H1 (cell line): ENCODE results near the gene ARHGEF7. TPM values are rescaled to one million over a fixed set of nuclear protein-coding genes. Genes with fewer than 3 reads are reported as not detected.

ENCODE experiments used
- CTCF ChIA-PET: fragments of 300-600 bp; sonication (Branson Sonifier 250); formaldehyde crosslinking; loops from one replicate; lab custom pipeline; 2021; ENCODE audit not compliant: partially characterized antibody; lab: Charles Lee
- POLR2A ChIA-PET: fragments of 300-600 bp; sonication (Branson Sonifier 250); formaldehyde crosslinking; loops from one replicate; lab custom pipeline; 2021; ENCODE audit warnings: inconsistent platforms; ENCODE audit not compliant: partially characterized antibody; lab: Charles Lee
- DNase-seq, 2 experiments: peaks; one replicate each; pipeline versions ENCODE4 v3.0.0 to v3.0.0-alpha.2; 2010 to 2022; ENCODE audit warnings: low spot score in 2 of 2, low read depth in 1 of 2, mixed read lengths in 1 of 2
- FAIRE-seq: peaks from 2 replicates; lab custom pipeline; 2011; peaks lifted over from hg19 to GRCh38; lab: Jason Lieb, UNC
- H2AFZ ChIP-seq: 2 replicates; pipeline ENCODE4 v1.8.1; 2012; ENCODE audit warnings: low read length, inconsistent platforms
- H2AK5ac ChIP-seq: 2 replicates; pipeline ENCODE4 v1.6.1; 2013; ENCODE audit warnings: low read depth, low read length
- H2BK120ac ChIP-seq: replicated peaks from 2 replicates; pipeline ENCODE3; 2013; ENCODE audit warnings: low read depth, low read length, inconsistent platforms
- H2BK12ac ChIP-seq: 2 replicates; pipeline ENCODE4 v1.6.1; 2013; ENCODE audit warnings: low read depth, low read length
- H2BK15ac ChIP-seq: 2 replicates; pipeline ENCODE4 v1.6.1; 2013; ENCODE audit warnings: low read length
- H2BK20ac ChIP-seq: 2 replicates; pipeline ENCODE4 v1.6.1; 2013; ENCODE audit warnings: low read length
- H2BK5ac ChIP-seq: 2 replicates; pipeline ENCODE4 v1.6.1; 2013; ENCODE audit warnings: low read depth, low read length
- H3K14ac ChIP-seq: 2 replicates; pipeline ENCODE4 v1.6.1; 2013; ENCODE audit warnings: inconsistent platforms; ENCODE audit not compliant: insufficient read length
- H3K18ac ChIP-seq: 2 replicates; pipeline ENCODE4 v1.6.1; 2013; ENCODE audit warnings: low read length; ENCODE audit errors: extremely low read depth
- H3K23ac ChIP-seq: 2 replicates; pipeline ENCODE4 v1.6.1; 2013; ENCODE audit warnings: inconsistent platforms; ENCODE audit not compliant: insufficient read length
- H3K23me2 ChIP-seq: 2 replicates; pipeline ENCODE4 v1.6.1; 2013; ENCODE audit warnings: low read depth, low read length
- H3K27ac ChIP-seq: 2 replicates; pipeline ENCODE4 v1.6.1; 2011; ENCODE audit warnings: low read depth, low read length, inconsistent platforms
- H3K27me3 ChIP-seq, 4 experiments: replicated peaks in 1 of 4; 1 replicate in 1 of 4; 2 replicates in 3 of 4; pipeline versions ENCODE4 v1.6.1 to v1.8.1; 2011 to 2013; ENCODE audit warnings: low read length in 3 of 4, mild to moderate bottlenecking in 3 of 4, inconsistent platforms in 2 of 4, mixed read lengths in 2 of 4, moderate library complexity in 1 of 4; ENCODE audit not compliant: control insufficient read depth in 3 of 4, insufficient read depth in 3 of 4; ENCODE audit errors: extremely low read depth in 1 of 4
- H3K36me3 ChIP-seq, 4 experiments: 2 replicates each; pipeline versions ENCODE4 v1.6.1 to v1.8.1; 2011 to 2013; ENCODE audit warnings: mild to moderate bottlenecking in 4 of 4, low read length in 3 of 4, moderate library complexity in 2 of 4, control low read depth in 1 of 4, inconsistent platforms in 1 of 4; ENCODE audit not compliant: insufficient read depth in 4 of 4, control insufficient read depth in 2 of 4
- H3K4ac ChIP-seq: replicated peaks from 2 replicates; pipeline ENCODE3; 2013; ENCODE audit warnings: low read length, low read depth, mixed read lengths, inconsistent platforms; ENCODE audit not compliant: insufficient read length
- H3K4me1 ChIP-seq, 4 experiments: replicated peaks in 1 of 4; 1 replicate in 1 of 4; 2 replicates in 3 of 4; pipeline versions ENCODE4 v1.6.1 to v1.8.1; 2011 to 2013; ENCODE audit warnings: low read length in 3 of 4, inconsistent platforms in 2 of 4, mixed read lengths in 1 of 4; ENCODE audit not compliant: insufficient read depth in 4 of 4, control insufficient read depth in 3 of 4
- H3K4me2 ChIP-seq, 2 experiments: 2 replicates each; pipeline versions ENCODE4 v1.6.1 to v1.8.1; 2011 to 2013; ENCODE audit warnings: low read depth in 2 of 2, low read length in 2 of 2, control low read depth in 1 of 2, inconsistent platforms in 1 of 2, mild to moderate bottlenecking in 1 of 2; ENCODE audit not compliant: insufficient read depth in 1 of 2
- H3K4me3 ChIP-seq, 4 experiments: fragments of 200-600, 300-600 bp in 1 of 4; sonication (generic), shearing (Covaris generic), sonication (Bioruptor Twin) in 1 of 4; 2 replicates each; pipeline versions ENCODE4 v1.5.1 to v1.8.1; 2011 to 2016; ENCODE audit warnings: low read length in 4 of 4, low read depth in 3 of 4, control low read depth in 2 of 4, inconsistent platforms in 2 of 4, mild to moderate bottlenecking in 2 of 4, mixed read lengths in 1 of 4, moderate library complexity in 1 of 4; ENCODE audit not compliant: insufficient read depth in 2 of 4; ENCODE audit errors: extremely low read depth in 1 of 4
- H3K56ac ChIP-seq: replicated peaks from 2 replicates; pipeline ENCODE3; 2013; ENCODE audit warnings: low read depth, mild to moderate bottlenecking, mixed read lengths, low read length, inconsistent platforms; ENCODE audit not compliant: insufficient read length
- H3K79me1 ChIP-seq: 2 replicates; pipeline ENCODE4 v1.6.1; 2013; ENCODE audit warnings: low read depth, low read length, control low read depth
- H3K79me2 ChIP-seq, 2 experiments: 2 replicates each; pipeline versions ENCODE4 v1.6.1 to v1.8.1; 2012 to 2013; ENCODE audit warnings: low read length in 2 of 2, mild to moderate bottlenecking in 2 of 2, inconsistent platforms in 1 of 2; ENCODE audit not compliant: insufficient read depth in 2 of 2, control insufficient read depth in 1 of 2
- H3K9ac ChIP-seq, 4 experiments: replicated peaks in 1 of 4; 1 replicate in 1 of 4; 2 replicates in 3 of 4; pipeline versions ENCODE4 v1.6.1 to v1.8.1; 2011 to 2013; ENCODE audit warnings: low read depth in 3 of 4, low read length in 3 of 4, control low read depth in 2 of 4, mild to moderate bottlenecking in 2 of 4, moderate library complexity in 2 of 4, inconsistent platforms in 1 of 4; ENCODE audit errors: extremely low read depth in 1 of 4
- H3K9me3 ChIP-seq, 2 experiments: 2 replicates each; pipeline versions ENCODE4 v1.6.1 to v1.8.1; 2012 to 2013; ENCODE audit warnings: mild to moderate bottlenecking in 2 of 2, moderate library complexity in 2 of 2, control low read depth in 1 of 2, inconsistent platforms in 1 of 2, low read depth in 1 of 2, low read length in 1 of 2, mixed read lengths in 1 of 2; ENCODE audit not compliant: insufficient read depth in 2 of 2
- H4K20me1 ChIP-seq, 2 experiments: replicated peaks in 1 of 2; 2 replicates each; pipeline versions ENCODE3 to v1.8.1; 2011 to 2013; ENCODE audit warnings: inconsistent platforms in 2 of 2, low read length in 2 of 2, mild to moderate bottlenecking in 1 of 2; ENCODE audit not compliant: insufficient read depth in 2 of 2, control insufficient read depth in 1 of 2
- H4K5ac ChIP-seq: 2 replicates; pipeline ENCODE4 v1.6.1; 2013; ENCODE audit warnings: low read length, low read depth, mixed read lengths, inconsistent platforms; ENCODE audit not compliant: insufficient read length
- H4K8ac ChIP-seq: 2 replicates; pipeline ENCODE4 v1.8.0; 2013; ENCODE audit warnings: mild to moderate bottlenecking, moderate library complexity, low read length, inconsistent platforms; ENCODE audit not compliant: insufficient read depth; ENCODE audit errors: extremely low read depth
- H4K91ac ChIP-seq: replicated peaks from 2 replicates; pipeline ENCODE3; 2013; ENCODE audit warnings: low read length, mixed read lengths, inconsistent platforms; ENCODE audit not compliant: insufficient read length
- CHD1 ChIP-seq: IDR thresholded peaks from 2 replicates; pipeline ENCODE4 v1.6.1; 2012; ENCODE audit warnings: low read depth, low read length, improper control_type of control experiment
- CREB1 ChIP-seq: IDR thresholded peaks from 2 replicates; pipeline ENCODE4 v1.6.1; 2012; ENCODE audit warnings: inconsistent platforms
- POLR2AphosphoS5 ChIP-seq: IDR thresholded peaks from 2 replicates; pipeline ENCODE4 v1.6.1; 2011; ENCODE audit warnings: low read depth, low read length
- POU5F1 ChIP-seq: IDR thresholded peaks from 2 replicates; pipeline ENCODE4 v1.6.1; 2011; ENCODE audit warnings: low read depth, mild to moderate bottlenecking, low read length, moderate library complexity
- RNF2 ChIP-seq: fragments of 200-900, 300-1000 bp; sonication (generic); IDR thresholded peaks from 2 replicates; pipeline ENCODE4 v1.7.1; 2016; ENCODE audit warnings: borderline replicate concordance, low read depth, mild to moderate bottlenecking, antibody characterized with exemption, low read length; ENCODE audit not compliant: poor library complexity, severe bottlenecking; ENCODE audit errors: missing control alignments
- RXRA ChIP-seq: IDR thresholded peaks from 2 replicates; pipeline ENCODE4 v1.6.1; 2011; ENCODE audit warnings: low read depth, mild to moderate bottlenecking, low read length, moderate library complexity; ENCODE audit not compliant: insufficient read depth
- SP4 ChIP-seq: IDR thresholded peaks from 2 replicates; pipeline ENCODE4 v1.6.1; 2012; ENCODE audit warnings: low read length, inconsistent platforms
- TAF7 ChIP-seq: optimal IDR thresholded peaks from 2 replicates; pipeline ENCODE3; 2011; ENCODE audit warnings: low read depth, mild to moderate bottlenecking, inconsistent platforms, low read length, moderate library complexity, borderline replicate concordance
- WGBS, 2 experiments: shearing (Covaris generic) in 1 of 2; methylation state at CpG; one replicate each; pipeline versions ENCODE4 v1.1.6 to v1.1.7; 2013 to 2015; ENCODE audit warnings: low lambda C conversion rate in 2 of 2, mixed read lengths in 2 of 2, inconsistent platforms in 1 of 2, low coverage in 1 of 2, missing lambda C conversion rate in 1 of 2; ENCODE audit not compliant: insufficient replicate concordance in 2 of 2, insufficient coverage in 1 of 2, insufficient read length in 1 of 2; ENCODE audit errors: extremely low coverage in 1 of 2, missing lambda C conversion rate in 1 of 2; 5-methylcytosine and 5-hydroxymethylcytosine counted together
- polyA plus RNA-seq, 7 experiments: library from polyadenylated mRNA; depleted of rRNA in 3 of 7; stranded (reverse) in 5 of 7; unstranded in 2 of 7; fragments of >200 nt in 5 of 7; fragments of 200-250 nt in 2 of 7; gene quantifications; 1 replicate in 5 of 7; 2 replicates in 1 of 7; 4 replicates in 1 of 7; pipeline versions ENCODE4 v1.2.1 to v1.2.3, GENCODE V29; 2011 to 2013; ENCODE audit warnings: missing spikeins in 2 of 7, mixed read lengths in 2 of 7
- total RNA-seq: library from RNA; stranded (reverse); fragmentation: NEBNext Ultra II Directional; extraction: Animal tissue kit (Norgen Biotek cat#: 25700); gene quantifications from 2 replicates; pipeline ENCODE4 v1.2.1, GENCODE V29; 2021

Gene ARHGEF7
- total and polyA plus RNA-seq, 2 of the 8 experiments (the other 6 are each of a cell fraction or from before 2014, with no cell fraction given) = 26.2 to 56.5 TPM

- DNase-seq (no peak), FAIRE-seq (no peak)
- H3K9ac ChIP-seq = no peak overlapping the region
- H3K4me1 ChIP-seq = no peaks in the 10 kb centered on the region
- H4K8ac ChIP-seq = no peak overlapping the region
- no peak overlapping the region for H4K91ac ChIP-seq
- no peak overlapping the region for H3K18ac ChIP-seq
- POLR2A ChIA-PET = no interaction called here
- no peak overlapping the region for H2BK15ac ChIP-seq
- WGBS, 2 experiments = 88% methylated on average over 5 of the region's 5 CpGs; no CpG with 5 or more reads in 1 of the 2 experiments
- no peak overlapping the region for H3K27ac ChIP-seq
- no peak overlapping the region for H4K5ac ChIP-seq
- H3K56ac ChIP-seq = no peak overlapping the region
- H3K4me2 ChIP-seq = no peak overlapping the region
- no peak overlapping the region for H3K4ac ChIP-seq
- no peak overlapping the region for H2AK5ac ChIP-seq
- H2AFZ ChIP-seq = no peak overlapping the region
- no peak overlapping the region for H2BK5ac ChIP-seq
- peaks cover 2 to 6% of the 10 kb centered on the region in 2 experiments for H4K20me1 ChIP-seq
- H2BK12ac ChIP-seq = no peak overlapping the region
- CTCF ChIA-PET = interaction anchor here (0.8 kb wide), 1 partner anchor 237 kb away, joined by 3 read pairs; no protein-coding TSS in a partner anchor
- H2BK120ac ChIP-seq = no peak overlapping the region
- no peak overlapping the region for H3K23ac ChIP-seq
- peaks cover 0 to 1% (median 0%) of the 10 kb centered on the region in 4 experiments; a peak in 1 of 7 replicates for H3K27me3 ChIP-seq
- peaks cover 24 to 67% (median 55%) of the 10 kb centered on the region in 4 experiments for H3K36me3 ChIP-seq
- H2BK20ac ChIP-seq = no peak overlapping the region
- H3K14ac ChIP-seq = no peak overlapping the region
- 0 out of 2 replicates have a peak, but pooled peaks cover 1% of the 10 kb centered on the region for H3K23me2 ChIP-seq
- H3K9me3 ChIP-seq = no peaks in the 10 kb centered on the region
- H3K4me3 ChIP-seq = no peak overlapping the region
- H3K79me2 ChIP-seq = no peaks in the 10 kb centered on the region
- peaks cover 5% of the 10 kb centered on the region; the same call in 1 of the 2 replicates for H3K79me1 ChIP-seq
- no peak for TF ChIP-seq CHD1
- no peak for TF ChIP-seq POU5F1
- no peak for TF ChIP-seq TAF7
- no peak for TF ChIP-seq RXRA
- no peak for TF ChIP-seq POLR2AphosphoS5
- TF ChIP-seq RNF2 = no peak
- TF ChIP-seq CREB1 = no peak
- no peak for TF ChIP-seq SP4
Observed at GRCh38 chr13:111282425-111282824, 167.3 kb downstream of the ARHGEF7 start.
